A549 (cell line): ENCODE measurements around the gene CFAP100. TPM values are rescaled to one million over a fixed set of nuclear protein-coding genes. Genes with fewer than 3 reads are reported as not detected.

ENCODE experiments used
- ATAC-seq, 2 experiments: fragments of 200-7000 bp in 1 of 2; fragments of >200 bp in 1 of 2; cut with Nextera tagmentation in 1 of 2; cut with Tn5 transposase in 1 of 2; 3 replicates each; pipeline versions ENCODE4 v1.8.0 to v1.9.1; 2018 to 2020; ENCODE audit warnings: mild to moderate bottlenecking in 1 of 2, moderate library complexity in 1 of 2
- CTCF ChIA-PET: fragments of 300-600 bp; sonication (Branson Sonifier 250); formaldehyde crosslinking; extraction: SDS; loops from one replicate; lab custom pipeline; 2021; ENCODE audit warnings: antibody characterized with exemption, inconsistent platforms; lab: Yijun Ruan, JAX
- POLR2A ChIA-PET: fragments of 350-600 bp; formaldehyde crosslinking; extraction: SDS; loops from one replicate; lab custom pipeline; 2021; ENCODE audit warnings: antibody characterized with exemption, inconsistent platforms; lab: Yijun Ruan, JAX
- DNase-seq, 2 experiments: peaks; one replicate each; pipeline versions ENCODE4 v3.0.0 to v3.0.0-alpha.2; 2011 to 2016; ENCODE audit warnings: low read depth in 1 of 2, low spot score in 1 of 2
- FAIRE-seq: peaks from 2 replicates; lab custom pipeline; 2011; peaks lifted over from hg19 to GRCh38; lab: Jason Lieb, UNC
- H3K27ac ChIP-seq, 2 experiments: fragments of >200 bp; sonication (Bioruptor Twin); formaldehyde crosslinking; 3 replicates each; pipeline ENCODE4 v1.5.1; 2016 to 2017
- H3K4me1 ChIP-seq: fragments of >200 bp; sonication (Bioruptor Twin); formaldehyde crosslinking; 3 replicates; pipeline ENCODE4 v1.6.1; 2016
- H3K4me2 ChIP-seq: fragments of >200 bp; sonication (Bioruptor Twin); formaldehyde crosslinking; 3 replicates; pipeline ENCODE4 v1.6.1; 2016
- H3K4me3 ChIP-seq: fragments of >200 bp; sonication (Bioruptor Twin); formaldehyde crosslinking; 3 replicates; pipeline ENCODE4 v1.5.1; 2016
- H3K9me3 ChIP-seq: fragments of >200 bp; sonication (Bioruptor Twin); formaldehyde crosslinking; 3 replicates; pipeline ENCODE4 v1.6.1; 2016
- CEBPB ChIP-seq, 2 experiments: fragments of >200 bp in 1 of 2; sonication (Bioruptor Twin) in 1 of 2; formaldehyde crosslinking in 1 of 2; IDR thresholded peaks; 2 replicates each; pipeline ENCODE4 v1.6.1; 2012 to 2016
- CTCF ChIP-seq: fragments of >200 bp; sonication (Bioruptor Twin); formaldehyde crosslinking; IDR thresholded peaks from 3 replicates; pipeline ENCODE4 v1.5.1; 2016
- E2F6 ChIP-seq: IDR thresholded peaks from 2 replicates; pipeline ENCODE4 v1.6.1; 2012; ENCODE audit warnings: low read depth, borderline replicate concordance
- EHF ChIP-seq: fragments of 250-450 bp; sonication (Bioruptor Pico); IDR thresholded peaks from 2 replicates; pipeline ENCODE4 v1.5.0; 2020; ENCODE audit warnings: mild to moderate bottlenecking
- EHMT2 ChIP-seq: fragments of 200-600 bp; sonication (generic); IDR thresholded peaks from 2 replicates; pipeline ENCODE4 v1.6.1; 2016; ENCODE audit warnings: antibody characterized with exemption, low read depth, mild to moderate bottlenecking, moderate library complexity
- ELK1 ChIP-seq: fragments of 150-350 bp; IDR thresholded peaks from 2 replicates; pipeline ENCODE4 v1.6.1; 2014; ENCODE audit warnings: low read depth, mild to moderate bottlenecking, low read length
- EP300 ChIP-seq, 2 experiments: fragments of >200 bp; sonication (Bioruptor Twin); formaldehyde crosslinking; IDR thresholded peaks; 2 replicates in 1 of 2; 3 replicates in 1 of 2; pipeline ENCODE4 v1.6.1; 2016 to 2017
- FOSB ChIP-seq: fragments of 250-450 bp; sonication (Bioruptor Pico); IDR thresholded peaks from 2 replicates; pipeline ENCODE4 v1.5.0; 2020; ENCODE audit warnings: mild to moderate bottlenecking, moderate library complexity
- FOXS1 ChIP-seq: fragments of 250-450 bp; sonication (Bioruptor Pico); IDR thresholded peaks from 2 replicates; pipeline ENCODE4 v1.5.0; 2020; ENCODE audit warnings: mild to moderate bottlenecking, moderate library complexity
- HOXA7 ChIP-seq: fragments of 250-450 bp; sonication (Bioruptor Pico); IDR thresholded peaks from 2 replicates; pipeline ENCODE4 v1.5.0; 2020; ENCODE audit warnings: mild to moderate bottlenecking, moderate library complexity
- JUN ChIP-seq, 2 experiments: fragments of >200 bp; sonication (Bioruptor Twin); formaldehyde crosslinking; IDR thresholded peaks; 2 replicates in 1 of 2; 3 replicates in 1 of 2; pipeline ENCODE4 v1.6.1; 2016 to 2017
- JUNB ChIP-seq: fragments of >200 bp; sonication (Bioruptor Twin); formaldehyde crosslinking; IDR thresholded peaks from 2 replicates; pipeline ENCODE4 v1.6.1; 2016
- KDM1A ChIP-seq: fragments of 200-600 bp; sonication (generic); IDR thresholded peaks from 2 replicates; pipeline ENCODE4 v1.6.1; 2016; ENCODE audit warnings: low read depth, mild to moderate bottlenecking
- KDM5A ChIP-seq: fragments of 200-600 bp; sonication (generic); IDR thresholded peaks from 2 replicates; pipeline ENCODE4 v1.6.1; 2016; ENCODE audit warnings: antibody characterized with exemption, mild to moderate bottlenecking
- MAX ChIP-seq: IDR thresholded peaks from 2 replicates; pipeline ENCODE4 v1.6.1; 2012
- MYC ChIP-seq: IDR thresholded peaks from 2 replicates; pipeline ENCODE4 v1.6.1; 2012; ENCODE audit warnings: mild to moderate bottlenecking, inconsistent platforms, low read length, improper control_type of control experiment, borderline replicate concordance
- NFE2L2 ChIP-seq: fragments of 150-350 bp; conservative IDR thresholded peaks from 2 replicates; pipeline ENCODE4 v1.6.1; 2014; ENCODE audit warnings: low read length
- POLR2A ChIP-seq: IDR thresholded peaks from 2 replicates; pipeline ENCODE4 v1.6.1; 2012; ENCODE audit warnings: mild to moderate bottlenecking, low read length
- RARB ChIP-seq: fragments of 250-450 bp; sonication (Bioruptor Pico); IDR thresholded peaks from 2 replicates; pipeline ENCODE4 v1.8.0; 2021; ENCODE audit warnings: mild to moderate bottlenecking, moderate library complexity
- RNF2 ChIP-seq: fragments of 200-600 bp; sonication (generic); IDR thresholded peaks from 2 replicates; pipeline ENCODE4 v1.6.1; 2016; ENCODE audit warnings: low read depth, mild to moderate bottlenecking, antibody characterized with exemption, moderate library complexity, borderline replicate concordance
- ZC3H11A ChIP-seq: fragments of 450-650 bp; IDR thresholded peaks from 2 replicates; pipeline ENCODE4 v1.6.1; 2014; ENCODE audit warnings: antibody characterized with exemption, mild to moderate bottlenecking
- WGBS: methylation state at CpG from one replicate; pipeline ENCODE4 v1.1.6; 2017; ENCODE audit errors: missing lambda C conversion rate; 5-methylcytosine and 5-hydroxymethylcytosine counted together
- polyA plus RNA-seq, 4 experiments: library from polyadenylated mRNA; depleted of rRNA in 3 of 4; stranded (reverse); fragments of >200 nt; fragmentation: RNase III in 1 of 4; extraction: RNeasy Plus Mini Kit Qiagen cat#74134 plus additional on column Dnase treatment in 1 of 4; gene quantifications; 2 replicates in 3 of 4; 3 replicates in 1 of 4; pipeline ENCODE4 v1.2.3, GENCODE V29; 2011 to 2017

CFAP100 gene
- polyA plus RNA-seq, 2 of the 4 experiments (the other 2 are of a cell fraction), result not detected

- ATAC-seq (no peak), FAIRE-seq (no peak), DNase-seq (no peak)
- POLR2A ChIA-PET, result no interaction called here
- WGBS, result 94% methylated on average over 2 of the region's 4 CpGs
- Histone ChIP-seq H3K27ac (no peak overlapping the region), H3K4me2 (no peak overlapping the region), H3K4me1 (no peaks in the 10 kb centered on the region), H3K9me3 (no peaks in the 10 kb centered on the region), H3K4me3 (no peak overlapping the region)
- no peak for TF ChIP-seq MYC
- TF ChIP-seq FOSB (CRISPR knock-in tag), result no peak
- CTCF ChIA-PET, result interaction anchor here (1.1 to 1.3 kb wide), 2 partner anchors 8 to 13 kb away, joined by 3 to 4 read pairs; no protein-coding TSS in a partner anchor
Observed at GRCh38 chr3:126373146-126373613, 21.5 kb upstream of the CFAP100 start.

- no peaks in the 10 kb centered on the region for H3K4me1 ChIP-seq
- CTCF ChIA-PET, result no interaction called here
- POLR2A ChIA-PET, result no interaction called here
Observed at GRCh38 chr3:126373682-126374601, 20.8 kb upstream of the CFAP100 start.

More at GRCh38 chr3:126373682-126374601, 20.8 kb upstream of the CFAP100 start:
- 78% methylated on average over 19 of the region's 21 CpGs for WGBS
- Histone ChIP-seq H3K9me3 (no peaks in the 10 kb centered on the region), H3K4me2 (no peak overlapping the region), H3K4me3 (no peak overlapping the region), H3K27ac (no peak overlapping the region)
- ATAC-seq (no peak), FAIRE-seq (no peak), DNase-seq (no peak)
- TF ChIP-seq ZC3H11A, result no peak
- no peak for TF ChIP-seq HOXA7 (CRISPR knock-in tag)
- no peak for TF ChIP-seq CEBPB (IDR thresholded peaks at IDR 0.05)
- no peak for TF ChIP-seq NFE2L2
- no peak for TF ChIP-seq RNF2
- no peak for TF ChIP-seq JUNB
- TF ChIP-seq ELK1, result no peak
- no peak for TF ChIP-seq RARB (CRISPR knock-in tag)
- no peak for TF ChIP-seq EHF (CRISPR knock-in tag)
- TF ChIP-seq KDM1A, result no peak
- no peak for TF ChIP-seq EHMT2
- no peak for TF ChIP-seq KDM5A
- no peak for TF ChIP-seq EP300 (IDR thresholded peaks at IDR 0.05)
- TF ChIP-seq E2F6, result no peak
- TF ChIP-seq POLR2A, result no peak
- no peak for TF ChIP-seq MAX
- TF ChIP-seq CTCF, result no peak
- no peak for TF ChIP-seq JUN (IDR thresholded peaks at IDR 0.05)
- no peak for TF ChIP-seq FOXS1 (CRISPR knock-in tag)
